ENCODE measurements around the gene QSER1.

QSER1 gene

DNA sequence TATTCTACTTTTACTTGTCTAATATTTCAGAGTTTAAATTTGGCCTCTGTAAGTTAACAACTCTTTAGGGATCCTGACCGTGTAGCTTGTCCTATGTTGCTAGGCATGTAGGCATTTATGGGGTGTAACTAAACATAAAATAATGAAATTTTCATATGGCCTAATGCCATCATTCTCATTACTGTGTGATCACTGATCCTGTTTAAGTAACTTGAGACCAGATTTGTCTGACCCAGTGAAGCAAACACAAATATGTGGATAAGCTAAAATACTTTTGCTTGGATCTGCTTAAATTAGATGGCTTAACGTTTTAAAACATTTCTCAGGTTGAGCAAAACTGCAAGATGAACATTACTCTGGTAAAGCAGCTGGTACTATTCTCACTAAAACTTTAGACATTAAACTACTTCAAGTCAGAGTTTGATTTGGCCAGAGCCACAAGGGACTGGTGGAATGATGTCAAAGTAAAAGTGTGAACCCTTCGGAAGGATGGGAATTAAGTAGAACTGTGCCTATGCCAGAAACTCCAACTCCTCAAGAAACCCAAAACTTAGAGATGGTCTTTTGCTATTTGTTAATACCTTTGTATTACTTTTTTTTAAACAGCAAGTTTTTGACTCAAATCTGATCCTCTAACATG is 12.5 kb downstream of the QSER1 start:
- H3K27ac ChIP-seq (ENCODE audit: low read depth, low read length): no peak overlapping the region
- H3K36me3 ChIP-seq (ENCODE audit: control insufficient read depth, insufficient read depth, low read length): peaks cover 6% of the 10 kb centered on the region
- H3K9ac ChIP-seq (ENCODE audit: low read length): no peak overlapping the region
- H3K4me3 ChIP-seq (ENCODE audit: low read depth, low read length): no peak overlapping the region
- H3K9me3 ChIP-seq (ENCODE audit: control insufficient read depth, insufficient read depth, low read depth, low read length): no peaks in the 10 kb centered on the region
- no peaks in the 10 kb centered on the region for H3K27me3 ChIP-seq (ENCODE audit: control insufficient read depth, insufficient read depth, low read length)
- 0 out of 2 replicates have a peak, but pooled peaks cover 10% of the 10 kb centered on the region for H3K4me1 ChIP-seq (ENCODE audit: control insufficient read depth, insufficient read depth, low read length)

DNA sequence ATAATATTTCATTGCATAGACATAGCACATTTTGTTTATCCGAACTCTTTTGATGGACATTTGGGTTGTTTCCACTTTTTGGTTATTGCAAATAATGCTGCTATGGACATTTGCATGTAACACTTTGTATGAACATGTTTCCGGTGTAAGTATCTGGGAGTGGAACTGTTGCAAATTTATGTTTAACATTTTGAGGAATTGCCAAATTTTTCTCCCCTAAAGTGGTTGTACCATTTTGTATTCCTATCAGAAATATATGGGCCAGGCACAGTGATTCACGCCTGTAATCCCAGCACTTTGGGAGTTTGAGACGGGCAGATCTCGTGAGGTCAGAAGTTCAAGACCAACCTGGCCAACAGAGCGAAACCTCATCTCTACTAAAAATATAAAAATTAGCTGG is 16.0 kb downstream of the QSER1 start:
- H3K9ac ChIP-seq (ENCODE audit: low read length): no peak overlapping the region
- no peaks in the 10 kb centered on the region for H3K4me1 ChIP-seq (ENCODE audit: control insufficient read depth, insufficient read depth, low read length)
- H3K27me3 ChIP-seq (ENCODE audit: control insufficient read depth, insufficient read depth, low read length): no peaks in the 10 kb centered on the region
- no peaks in the 10 kb centered on the region for H3K9me3 ChIP-seq (ENCODE audit: control insufficient read depth, insufficient read depth, low read depth, low read length)
- no peak overlapping the region for H3K27ac ChIP-seq (ENCODE audit: low read depth, low read length)
- no peak overlapping the region for H3K4me3 ChIP-seq (ENCODE audit: low read depth, low read length)
- H3K36me3 ChIP-seq (ENCODE audit: control insufficient read depth, insufficient read depth, low read length): peaks cover 8% of the 10 kb centered on the region; the same call in 1 of the 2 replicates

DNA sequence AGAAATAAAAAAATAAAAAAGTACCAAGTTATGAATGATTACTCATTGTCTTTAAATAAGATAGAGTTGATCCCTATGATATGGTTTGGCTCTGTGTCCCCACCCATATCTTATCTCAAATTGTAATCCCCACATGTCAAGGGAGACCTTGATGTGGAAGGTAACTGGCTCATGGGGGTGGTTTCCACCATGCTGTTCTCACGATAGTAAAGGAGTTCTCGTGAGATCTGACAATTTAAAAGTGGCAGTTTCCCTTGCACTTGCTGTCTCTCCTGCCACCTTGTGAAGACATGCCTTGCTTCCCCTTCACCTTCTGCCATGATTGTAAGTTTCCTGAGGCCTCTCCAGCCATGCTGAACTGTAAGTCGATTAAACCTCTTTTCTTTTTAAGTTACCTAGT is 18.8 kb downstream of the QSER1 start:
- Histone ChIP-seq H3K9ac (ENCODE audit: low read length) (no peak overlapping the region), H3K4me3 (ENCODE audit: low read depth, low read length) (no peak overlapping the region)

DNA sequence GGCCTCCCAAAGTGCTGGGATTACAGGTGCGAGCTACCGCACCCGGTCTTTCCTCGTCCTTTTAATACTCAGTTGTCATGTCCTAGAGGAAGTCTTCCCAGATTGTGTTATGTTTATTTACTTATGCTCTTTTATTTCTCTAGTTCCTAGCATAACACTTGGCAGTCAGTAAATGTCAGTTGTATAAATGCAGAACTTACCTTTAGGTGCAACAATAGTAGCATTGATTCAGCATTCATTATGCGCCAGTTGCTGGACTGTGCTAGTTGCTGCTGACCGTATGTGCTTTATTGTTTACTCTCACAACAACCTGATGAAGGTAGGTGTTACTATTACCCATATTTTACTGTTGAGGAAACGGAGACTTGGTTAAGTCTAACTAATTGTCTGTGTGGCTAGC is 20.8 kb downstream of the QSER1 start:
- Histone ChIP-seq H3K9me3 (ENCODE audit: control insufficient read depth, insufficient read depth, low read depth, low read length) (no peaks in the 10 kb centered on the region), H3K36me3 (ENCODE audit: control insufficient read depth, insufficient read depth, low read length) (peaks cover 8% of the 10 kb centered on the region; the same call in 1 of the 2 replicates), H3K9ac (ENCODE audit: low read length) (no peak overlapping the region), H3K27ac (ENCODE audit: low read depth, low read length) (no peak overlapping the region), H3K4me3 (ENCODE audit: low read depth, low read length) (no peak overlapping the region), H3K27me3 (ENCODE audit: control insufficient read depth, insufficient read depth, low read length) (no peaks in the 10 kb centered on the region), H3K4me1 (ENCODE audit: control insufficient read depth, insufficient read depth, low read length) (peaks cover 6% of the 10 kb centered on the region)

More for the DNA sequence above, 18.8 kb downstream of the QSER1 start:
- Histone ChIP-seq H3K27ac (ENCODE audit: low read depth, low read length) (no peak overlapping the region), H3K36me3 (ENCODE audit: control insufficient read depth, insufficient read depth, low read length) (peaks cover 8% of the 10 kb centered on the region; the same call in 1 of the 2 replicates), H3K27me3 (ENCODE audit: control insufficient read depth, insufficient read depth, low read length) (no peaks in the 10 kb centered on the region), H3K9me3 (ENCODE audit: control insufficient read depth, insufficient read depth, low read depth, low read length) (no peaks in the 10 kb centered on the region), H3K4me1 (ENCODE audit: control insufficient read depth, insufficient read depth, low read length) (no peaks in the 10 kb centered on the region)

DNA sequence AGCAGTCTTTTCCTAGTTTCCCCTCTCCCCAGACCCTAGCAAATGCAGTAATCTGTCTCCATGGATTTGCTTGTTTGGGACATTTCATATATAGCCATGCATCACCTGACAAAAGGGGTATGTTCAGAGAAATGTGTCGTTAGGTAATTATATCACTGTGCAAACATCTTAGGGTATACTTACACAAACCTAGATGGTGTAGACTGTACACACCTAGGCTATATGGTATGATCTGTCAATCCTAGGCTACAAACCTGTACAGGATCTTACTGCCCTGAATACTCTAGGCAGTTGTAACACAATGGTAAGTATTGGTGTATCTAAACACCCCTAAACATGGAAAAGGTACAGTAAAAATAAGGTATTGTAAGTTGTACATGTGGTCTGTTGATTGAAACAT is 23.8 kb downstream of the QSER1 start:
- no peaks in the 10 kb centered on the region for H3K27me3 ChIP-seq (ENCODE audit: control insufficient read depth, insufficient read depth, low read length)
- no peak overlapping the region for H3K27ac ChIP-seq (ENCODE audit: low read depth, low read length)
- no peaks in the 10 kb centered on the region for H3K9me3 ChIP-seq (ENCODE audit: control insufficient read depth, insufficient read depth, low read depth, low read length)
- H3K4me1 ChIP-seq (ENCODE audit: control insufficient read depth, insufficient read depth, low read length): peaks cover 12% of the 10 kb centered on the region
- peaks cover 5% of the 10 kb centered on the region; the same call in 1 of the 2 replicates for H3K36me3 ChIP-seq (ENCODE audit: control insufficient read depth, insufficient read depth, low read length)
- no peak overlapping the region for H3K4me3 ChIP-seq (ENCODE audit: low read depth, low read length)
- H3K9ac ChIP-seq (ENCODE audit: low read length): no peak overlapping the region

DNA sequence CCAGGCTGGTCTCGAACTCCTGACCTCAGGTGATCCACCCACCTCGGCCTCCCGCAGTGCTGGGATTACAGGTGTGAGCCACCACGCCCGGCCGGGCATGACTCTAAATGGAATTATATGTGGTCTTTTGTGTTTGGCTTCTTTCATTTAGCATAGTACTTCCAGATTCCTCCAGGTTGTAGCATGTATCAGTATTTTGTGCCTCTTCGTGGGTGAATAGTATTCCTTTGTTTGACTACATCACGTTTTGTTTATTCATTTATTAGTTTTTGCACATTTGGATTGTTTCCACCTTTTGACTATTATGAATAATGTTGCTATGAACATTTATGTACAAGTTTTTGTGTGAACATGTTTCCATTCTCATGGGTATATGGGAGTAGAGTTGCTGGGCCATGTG is 24.4 kb downstream of the QSER1 start:
- peaks cover 5% of the 10 kb centered on the region; the same call in 1 of the 2 replicates for H3K36me3 ChIP-seq (ENCODE audit: control insufficient read depth, insufficient read depth, low read length)

DNA sequence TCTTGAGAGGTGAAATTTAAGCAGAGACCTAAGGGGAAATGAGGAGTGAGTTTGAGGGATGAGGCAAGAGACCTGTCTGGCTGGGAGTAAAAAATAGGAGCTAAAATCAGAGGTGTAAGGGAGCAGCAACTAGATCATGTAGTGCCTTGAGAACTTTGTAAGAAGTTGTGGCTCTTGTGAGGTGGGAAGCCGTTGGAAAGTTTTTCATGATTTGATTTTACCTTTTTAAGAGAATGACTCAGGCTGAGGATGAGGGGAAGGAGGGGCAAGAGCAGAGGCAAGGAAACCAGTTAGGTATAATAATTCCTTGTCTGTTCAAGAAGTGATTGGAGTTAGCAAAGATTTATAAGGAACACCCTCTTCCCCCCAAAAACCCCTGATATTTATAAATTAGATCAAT is 25.8 kb downstream of the QSER1 start:
- Histone ChIP-seq H3K4me1 (ENCODE audit: control insufficient read depth, insufficient read depth, low read length) (peaks cover 12% of the 10 kb centered on the region), H3K27me3 (ENCODE audit: control insufficient read depth, insufficient read depth, low read length) (no peaks in the 10 kb centered on the region), H3K36me3 (ENCODE audit: control insufficient read depth, insufficient read depth, low read length) (no peaks in the 10 kb centered on the region; the same call in 1 of the 2 replicates), H3K9ac (ENCODE audit: low read length) (no peak overlapping the region), H3K4me3 (ENCODE audit: low read depth, low read length) (no peak overlapping the region), H3K27ac (ENCODE audit: low read depth, low read length) (0 out of 2 replicates have a peak overlapping the region, but pooled peaks have one; percentile 18), H3K9me3 (ENCODE audit: control insufficient read depth, insufficient read depth, low read depth, low read length) (no peaks in the 10 kb centered on the region)

More for the DNA sequence above, 24.4 kb downstream of the QSER1 start:
- Histone ChIP-seq H3K27me3 (ENCODE audit: control insufficient read depth, insufficient read depth, low read length) (no peaks in the 10 kb centered on the region), H3K9ac (ENCODE audit: low read length) (no peak overlapping the region), H3K4me1 (ENCODE audit: control insufficient read depth, insufficient read depth, low read length) (peaks cover 12% of the 10 kb centered on the region), H3K4me3 (ENCODE audit: low read depth, low read length) (no peak overlapping the region), H3K27ac (ENCODE audit: low read depth, low read length) (no peak overlapping the region), H3K9me3 (ENCODE audit: control insufficient read depth, insufficient read depth, low read depth, low read length) (no peaks in the 10 kb centered on the region)

DNA sequence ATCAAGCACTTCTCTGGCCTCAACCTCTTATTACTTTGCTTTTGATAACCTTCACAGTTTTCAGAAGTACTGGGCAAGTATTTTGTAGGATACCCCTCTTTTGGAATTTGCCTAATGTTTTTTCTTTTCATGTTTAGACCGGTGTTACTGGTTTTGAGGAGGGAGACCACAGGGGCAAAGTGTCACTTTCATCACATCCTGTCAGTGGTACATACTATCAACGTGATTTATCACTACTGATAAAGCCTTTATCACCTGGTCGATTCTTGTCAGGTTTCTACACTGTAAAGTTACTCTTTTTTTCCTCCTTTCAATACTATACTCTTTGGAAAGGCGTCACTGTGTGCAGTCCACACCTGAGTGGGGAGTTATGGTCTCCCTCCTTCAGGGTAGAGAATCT is 26.7 kb downstream of the QSER1 start:
- H3K9ac ChIP-seq (ENCODE audit: low read length): no peak overlapping the region

DNA sequence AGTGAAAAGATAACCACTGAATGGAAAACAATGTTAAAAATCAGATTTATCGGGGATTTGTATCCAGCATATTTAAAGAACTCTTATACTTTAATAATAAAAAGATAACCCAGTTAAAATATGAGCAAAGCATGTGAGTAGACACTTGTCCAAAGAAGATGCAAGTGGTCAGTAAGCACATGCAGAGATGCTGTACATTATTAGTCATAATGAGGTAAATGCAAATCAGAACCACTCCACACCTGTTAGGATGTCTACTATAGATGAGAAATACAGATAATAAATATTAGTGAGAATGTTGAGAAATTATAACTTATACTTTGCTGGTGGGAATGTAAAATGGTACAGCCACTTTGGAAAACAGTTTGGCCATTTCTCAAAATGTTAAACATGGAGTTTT is 28.0 kb downstream of the QSER1 start:
- peaks cover under 1% of the 10 kb centered on the region; the same call in 1 of the 2 replicates for H3K36me3 ChIP-seq (ENCODE audit: control insufficient read depth, insufficient read depth, low read length)
- no peak overlapping the region for H3K9ac ChIP-seq (ENCODE audit: low read length)
- H3K27me3 ChIP-seq (ENCODE audit: control insufficient read depth, insufficient read depth, low read length): no peaks in the 10 kb centered on the region
- peaks cover 12% of the 10 kb centered on the region for H3K4me1 ChIP-seq (ENCODE audit: control insufficient read depth, insufficient read depth, low read length)
- H3K27ac ChIP-seq (ENCODE audit: low read depth, low read length): no peak overlapping the region
- H3K9me3 ChIP-seq (ENCODE audit: control insufficient read depth, insufficient read depth, low read depth, low read length): no peaks in the 10 kb centered on the region
- no peak overlapping the region for H3K4me3 ChIP-seq (ENCODE audit: low read depth, low read length)

More for the DNA sequence above, 26.7 kb downstream of the QSER1 start:
- Histone ChIP-seq H3K36me3 (ENCODE audit: control insufficient read depth, insufficient read depth, low read length) (no peaks in the 10 kb centered on the region; the same call in 1 of the 2 replicates), H3K27me3 (ENCODE audit: control insufficient read depth, insufficient read depth, low read length) (no peaks in the 10 kb centered on the region), H3K4me1 (ENCODE audit: control insufficient read depth, insufficient read depth, low read length) (peaks cover 12% of the 10 kb centered on the region), H3K27ac (ENCODE audit: low read depth, low read length) (0 out of 2 replicates have a peak overlapping the region, but pooled peaks have one; percentile 33), H3K4me3 (ENCODE audit: low read depth, low read length) (no peak overlapping the region), H3K9me3 (ENCODE audit: control insufficient read depth, insufficient read depth, low read depth, low read length) (no peaks in the 10 kb centered on the region)

DNA sequence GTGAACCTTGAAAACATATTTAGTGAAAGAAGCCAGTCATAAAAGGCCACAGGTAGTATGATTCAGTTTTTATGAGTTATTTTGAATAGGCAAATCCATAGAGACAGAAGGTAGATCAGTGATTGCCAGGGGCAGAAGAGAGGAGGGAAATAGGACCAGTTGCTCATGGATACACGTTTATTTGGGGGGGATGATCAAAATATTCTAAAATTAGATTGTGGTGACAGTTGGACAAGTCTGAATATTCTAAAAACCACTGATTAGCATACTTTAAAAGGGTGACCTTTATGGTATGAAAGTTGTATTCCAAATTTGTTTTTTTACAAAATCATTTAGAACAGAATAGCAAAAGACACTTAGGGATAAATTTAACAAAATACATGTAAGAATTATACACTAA is 28.6 kb downstream of the QSER1 start:
- no peak overlapping the region for H3K4me3 ChIP-seq (ENCODE audit: low read depth, low read length)
- no peaks in the 10 kb centered on the region for H3K27me3 ChIP-seq (ENCODE audit: control insufficient read depth, insufficient read depth, low read length)
- H3K9me3 ChIP-seq (ENCODE audit: control insufficient read depth, insufficient read depth, low read depth, low read length): no peaks in the 10 kb centered on the region
- H3K27ac ChIP-seq (ENCODE audit: low read depth, low read length): no peak overlapping the region
- peaks cover 3% of the 10 kb centered on the region; the same call in 1 of the 2 replicates for H3K36me3 ChIP-seq (ENCODE audit: control insufficient read depth, insufficient read depth, low read length)
- H3K4me1 ChIP-seq (ENCODE audit: control insufficient read depth, insufficient read depth, low read length): peaks cover 12% of the 10 kb centered on the region
- no peak overlapping the region for H3K9ac ChIP-seq (ENCODE audit: low read length)

DNA sequence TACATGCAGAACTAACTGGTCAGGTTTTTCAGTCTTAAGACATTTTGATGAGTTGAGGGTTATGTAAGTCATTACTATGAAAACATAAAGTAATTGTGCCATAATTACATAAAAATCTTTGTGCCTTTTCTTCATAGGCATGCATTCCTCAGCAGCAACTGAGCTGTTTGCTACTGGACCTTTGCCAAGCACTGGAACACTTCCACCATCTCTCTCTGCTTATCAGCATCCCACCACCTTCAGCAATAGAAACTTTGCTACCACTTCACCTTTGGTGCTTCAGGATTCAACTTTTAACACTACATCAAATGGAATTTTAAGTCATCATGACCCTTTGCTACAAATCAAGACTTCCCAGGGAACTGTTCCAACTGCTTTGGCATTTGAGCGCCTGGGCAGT is 39.0 kb downstream of the QSER1 start:
- Histone ChIP-seq H3K4me3 (ENCODE audit: low read depth, low read length) (no peak overlapping the region), H3K36me3 (ENCODE audit: control insufficient read depth, insufficient read depth, low read length) (peaks cover 87% of the 10 kb centered on the region), H3K9ac (ENCODE audit: low read length) (no peak overlapping the region), H3K27ac (ENCODE audit: low read depth, low read length) (no peak overlapping the region), H3K27me3 (ENCODE audit: control insufficient read depth, insufficient read depth, low read length) (no peaks in the 10 kb centered on the region), H3K4me1 (ENCODE audit: control insufficient read depth, insufficient read depth, low read length) (no peaks in the 10 kb centered on the region), H3K9me3 (ENCODE audit: control insufficient read depth, insufficient read depth, low read depth, low read length) (no peaks in the 10 kb centered on the region)
